Fibroblast of pulmonary artery (primary cell): Measurements from ENCODE around the gene DYDC1.

Experiments
- DNase-seq: peaks from one replicate; pipeline ENCODE4 v3.0.0-alpha.2; 2010; ENCODE audit warnings: low read depth
- H3K4me3 ChIP-seq: replicated peaks from 2 replicates; pipeline ENCODE4 v1.5.1; 2011; ENCODE audit warnings: low read depth, mild to moderate bottlenecking, control low read depth, low read length, moderate library complexity
- CTCF ChIP-seq: IDR thresholded peaks from 2 replicates; pipeline ENCODE4 v1.5.1; 2011; ENCODE audit warnings: mild to moderate bottlenecking, control low read depth, low read length, inconsistent platforms; ENCODE audit errors: missing control alignments

DYDC1 gene

GRCh38 chr10:80392250-80392649 is 35.7 kb upstream of the DYDC1 start:
- H3K4me3 ChIP-seq: no peak overlapping the region
- peak; percentile 34 for DNase-seq
- TF ChIP-seq CTCF: no peak

- no peak for TF ChIP-seq CTCF
- H3K4me3 ChIP-seq: no peak overlapping the region
- DNase-seq: no peak
These were observed 34.2 kb upstream of the DYDC1 start for GRCh38 chr10:80390740-80391139.

DNA sequence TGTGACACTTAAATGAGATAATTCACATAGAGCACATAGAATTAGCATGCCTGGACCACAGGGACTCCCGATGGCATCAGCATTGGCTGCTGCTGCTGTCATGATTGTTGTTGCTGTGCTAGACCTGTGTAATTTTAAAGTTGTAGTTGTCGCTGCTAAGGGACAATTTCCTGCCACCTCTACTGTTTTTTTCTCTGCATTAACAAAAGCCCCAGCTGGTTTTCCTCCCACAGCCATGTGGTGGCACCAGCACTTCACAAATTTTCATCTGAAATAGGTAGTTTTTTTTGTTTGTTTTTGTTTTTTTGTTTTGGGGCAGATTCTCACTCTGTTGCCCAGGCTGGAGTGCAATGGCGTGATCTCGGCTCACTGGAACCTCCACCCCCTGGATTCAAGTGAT is 26.4 kb upstream of the DYDC1 start:
- DNase-seq: peak; percentile 68
- no peak overlapping the region for H3K4me3 ChIP-seq
- TF ChIP-seq CTCF: peak; percentile 67

- no peak overlapping the region for H3K4me3 ChIP-seq
- no peak for TF ChIP-seq CTCF
- DNase-seq: no peak
These were observed 23.6 kb upstream of the DYDC1 start for GRCh38 chr10:80380185-80380584.

DNA sequence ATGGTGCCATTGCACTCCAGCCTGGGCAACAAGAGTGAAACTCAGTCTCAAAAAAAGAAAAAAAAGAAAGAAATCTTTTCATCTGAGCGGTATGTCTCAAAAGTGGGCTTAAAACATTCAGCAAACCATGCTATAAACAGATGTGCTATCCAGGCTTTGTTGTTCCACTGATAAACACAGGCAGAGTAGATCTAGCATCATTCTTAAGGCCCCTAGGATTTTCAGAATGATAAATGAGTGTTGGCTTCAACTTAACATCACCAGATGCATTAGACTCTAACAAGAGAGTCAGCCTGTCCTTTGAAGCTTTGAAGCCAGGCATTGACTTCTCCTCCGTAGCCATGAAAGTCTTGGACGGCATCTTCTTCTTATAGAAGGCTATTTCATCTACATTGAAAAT is 23.1 kb upstream of the DYDC1 start:
- no peak for TF ChIP-seq CTCF
- DNase-seq: no peak
- no peak overlapping the region for H3K4me3 ChIP-seq

DNA sequence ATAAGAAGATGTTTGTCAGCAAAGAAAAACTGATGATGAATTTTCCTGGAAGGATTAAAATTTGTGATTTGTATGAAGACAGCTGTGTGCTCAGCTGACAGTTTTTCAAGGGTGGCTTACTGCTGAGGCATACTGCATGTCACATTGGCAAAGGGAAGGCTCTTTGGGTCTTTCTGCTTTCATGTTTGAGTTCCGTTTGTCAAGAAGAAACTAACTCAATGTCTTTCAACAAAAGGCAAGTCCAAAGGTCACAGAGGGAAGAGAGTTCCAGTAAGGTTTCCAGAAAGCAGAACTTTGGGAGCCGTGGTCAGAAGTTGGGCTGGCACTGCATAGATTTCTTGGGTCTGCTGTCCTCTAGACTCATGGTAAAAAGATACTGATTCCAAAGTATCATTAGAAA is 16.9 kb upstream of the DYDC1 start:
- TF ChIP-seq CTCF: no peak
- DNase-seq: no peak
- H3K4me3 ChIP-seq: no peak overlapping the region

- H3K4me3 ChIP-seq: no peak overlapping the region
- no peak for TF ChIP-seq CTCF
- DNase-seq: no peak
These were observed 16.1 kb upstream of the DYDC1 start for GRCh38 chr10:80372675-80373074.
